Esophagus squamous epithelium (tissue), 4 donors: Measurements from ENCODE around the gene KDM4C.

Experiments used
- CTCF ChIP-seq, 6 experiments: fragments of 450-650 bp in 4 of 6; fragments of 200-600 bp in 2 of 6; sonication (generic) in 2 of 6; IDR thresholded peaks; one replicate each; pipeline ENCODE4 v1.5.1; 2016 to 2019; ENCODE audit warnings: antibody characterized with exemption in 6 of 6, mild to moderate bottlenecking in 4 of 6, moderate library complexity in 4 of 6
- POLR2A ChIP-seq, 4 donors: fragments of 450-650 bp; IDR thresholded peaks; one replicate each; pipeline ENCODE4 v1.6.1; 2017; ENCODE audit warnings: antibody characterized with exemption in 4 of 4, mild to moderate bottlenecking in 4 of 4, moderate library complexity in 3 of 4

- TF ChIP-seq CTCF (IDR thresholded peaks at IDR 0.05) = no peak
- TF ChIP-seq POLR2A (IDR thresholded peaks at IDR 0.05) = no peak
Measured at GRCh38 chr9:7058473-7058872, 300.7 kb downstream of the KDM4C start.
